ENCODE data around the gene FBXO9.
"Not testable (repeated sequence)": the region's sequence is repeated elsewhere in the genome, so short reads cannot be mapped to it uniquely, and the experiment has no call there.

DNA sequence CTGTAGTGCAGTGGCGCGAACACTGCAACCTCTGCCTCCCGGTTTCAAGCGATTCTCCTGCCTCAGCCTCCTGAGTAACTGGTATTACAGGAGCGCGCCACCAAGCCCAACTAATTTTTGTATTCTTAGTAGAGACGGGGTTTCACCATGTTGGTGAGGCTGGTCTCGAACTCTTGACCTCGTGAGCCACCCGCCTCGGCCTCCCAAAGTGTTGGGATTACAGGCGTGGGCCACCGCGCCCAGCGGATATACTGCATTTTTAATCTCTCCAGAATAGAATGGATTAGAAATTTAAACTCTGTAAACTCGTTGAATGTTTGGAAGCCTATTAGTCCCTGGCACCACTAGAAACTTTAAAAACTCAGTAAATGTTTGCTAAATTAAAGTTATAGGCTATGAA, 949 bp upstream of the FBXO9 start:
- TF ChIP-seq, protein P1, sequence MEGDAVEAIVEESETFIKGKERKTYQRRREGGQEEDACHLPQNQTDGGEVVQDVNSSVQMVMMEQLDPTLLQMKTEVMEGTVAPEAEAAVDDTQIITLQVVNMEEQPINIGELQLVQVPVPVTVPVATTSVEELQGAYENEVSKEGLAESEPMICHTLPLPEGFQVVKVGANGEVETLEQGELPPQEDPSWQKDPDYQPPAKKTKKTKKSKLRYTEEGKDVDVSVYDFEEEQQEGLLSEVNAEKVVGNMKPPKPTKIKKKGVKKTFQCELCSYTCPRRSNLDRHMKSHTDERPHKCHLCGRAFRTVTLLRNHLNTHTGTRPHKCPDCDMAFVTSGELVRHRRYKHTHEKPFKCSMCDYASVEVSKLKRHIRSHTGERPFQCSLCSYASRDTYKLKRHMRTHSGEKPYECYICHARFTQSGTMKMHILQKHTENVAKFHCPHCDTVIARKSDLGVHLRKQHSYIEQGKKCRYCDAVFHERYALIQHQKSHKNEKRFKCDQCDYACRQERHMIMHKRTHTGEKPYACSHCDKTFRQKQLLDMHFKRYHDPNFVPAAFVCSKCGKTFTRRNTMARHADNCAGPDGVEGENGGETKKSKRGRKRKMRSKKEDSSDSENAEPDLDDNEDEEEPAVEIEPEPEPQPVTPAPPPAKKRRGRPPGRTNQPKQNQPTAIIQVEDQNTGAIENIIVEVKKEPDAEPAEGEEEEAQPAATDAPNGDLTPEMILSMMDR (IDR thresholded peaks at IDR 0.05; ENCODE audit: low read depth, low read length, poor library complexity, severe bottlenecking) = not testable (repeated sequence)
- not testable (repeated sequence) for TF ChIP-seq EZH2phosphoT487 (IDR thresholded peaks at IDR 0.05; ENCODE audit: borderline replicate concordance, low read length)
